GM13976 (cell line): ENCODE data around the gene MRGPRF.

Source experiments
- DNase-seq: peaks from one replicate; pipeline ENCODE4 v3.0.0; 2012; ENCODE audit warnings: low spot score
- in situ Hi-C: fragments of 300-500 bp; cut with MboI; formaldehyde crosslinking; loops from one replicate; pipeline ENCODE4 v1.12.0; 2022; ENCODE audit warnings: low sequenced_read_pairs, mixed read lengths, inconsistent platforms; ENCODE audit not compliant: unreplicated experiment
- TF ChIP-seq, protein P1 (sequence below): IDR thresholded peaks from 2 replicates; pipeline ENCODE4 v1.5.1; 2012; ENCODE audit warnings: borderline replicate concordance, mild to moderate bottlenecking; ENCODE audit not compliant: insufficient read depth; ENCODE audit errors: extremely low read depth, missing control alignments, control extremely low read depth

The MRGPRF gene

DNA sequence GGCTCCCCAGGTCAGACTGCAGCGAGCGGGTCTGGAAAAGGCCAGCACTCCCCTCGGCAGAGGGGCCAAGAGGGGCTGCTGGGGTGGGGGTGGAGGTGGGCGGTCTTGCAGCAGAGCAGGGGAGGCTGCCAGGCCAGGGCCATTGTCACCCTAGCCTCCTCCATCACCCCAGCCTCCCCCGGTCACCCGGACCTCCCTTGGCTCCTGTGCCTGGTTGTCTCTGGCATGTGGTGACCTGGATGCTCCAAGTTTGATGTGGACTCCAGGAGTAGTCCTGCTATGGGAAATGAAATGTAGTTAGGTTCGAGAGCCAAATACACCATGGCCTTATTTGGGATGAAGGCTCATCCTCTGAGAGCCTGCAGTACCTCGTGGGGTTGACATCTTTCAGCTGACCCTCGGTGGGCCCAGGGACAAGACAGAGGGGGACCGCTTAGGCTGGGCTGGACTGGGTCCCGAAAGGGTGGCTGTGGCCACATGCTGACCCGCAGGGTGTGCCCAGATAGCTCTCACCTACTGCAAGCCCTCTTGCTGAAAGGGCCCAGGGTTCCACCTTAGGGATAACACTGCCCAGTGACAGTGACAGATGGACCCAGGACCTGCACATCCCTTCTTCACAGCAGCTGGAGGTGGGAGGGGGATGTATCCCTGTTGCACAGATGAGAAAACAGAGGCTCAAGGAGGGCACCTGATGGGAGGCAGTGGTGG is 56.3 kb downstream of the MRGPRF start:
- peak; percentile 33 for DNase-seq
- in situ Hi-C loops = no loop called here
- TF ChIP-seq, protein P1, sequence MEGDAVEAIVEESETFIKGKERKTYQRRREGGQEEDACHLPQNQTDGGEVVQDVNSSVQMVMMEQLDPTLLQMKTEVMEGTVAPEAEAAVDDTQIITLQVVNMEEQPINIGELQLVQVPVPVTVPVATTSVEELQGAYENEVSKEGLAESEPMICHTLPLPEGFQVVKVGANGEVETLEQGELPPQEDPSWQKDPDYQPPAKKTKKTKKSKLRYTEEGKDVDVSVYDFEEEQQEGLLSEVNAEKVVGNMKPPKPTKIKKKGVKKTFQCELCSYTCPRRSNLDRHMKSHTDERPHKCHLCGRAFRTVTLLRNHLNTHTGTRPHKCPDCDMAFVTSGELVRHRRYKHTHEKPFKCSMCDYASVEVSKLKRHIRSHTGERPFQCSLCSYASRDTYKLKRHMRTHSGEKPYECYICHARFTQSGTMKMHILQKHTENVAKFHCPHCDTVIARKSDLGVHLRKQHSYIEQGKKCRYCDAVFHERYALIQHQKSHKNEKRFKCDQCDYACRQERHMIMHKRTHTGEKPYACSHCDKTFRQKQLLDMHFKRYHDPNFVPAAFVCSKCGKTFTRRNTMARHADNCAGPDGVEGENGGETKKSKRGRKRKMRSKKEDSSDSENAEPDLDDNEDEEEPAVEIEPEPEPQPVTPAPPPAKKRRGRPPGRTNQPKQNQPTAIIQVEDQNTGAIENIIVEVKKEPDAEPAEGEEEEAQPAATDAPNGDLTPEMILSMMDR = no peak

DNA sequence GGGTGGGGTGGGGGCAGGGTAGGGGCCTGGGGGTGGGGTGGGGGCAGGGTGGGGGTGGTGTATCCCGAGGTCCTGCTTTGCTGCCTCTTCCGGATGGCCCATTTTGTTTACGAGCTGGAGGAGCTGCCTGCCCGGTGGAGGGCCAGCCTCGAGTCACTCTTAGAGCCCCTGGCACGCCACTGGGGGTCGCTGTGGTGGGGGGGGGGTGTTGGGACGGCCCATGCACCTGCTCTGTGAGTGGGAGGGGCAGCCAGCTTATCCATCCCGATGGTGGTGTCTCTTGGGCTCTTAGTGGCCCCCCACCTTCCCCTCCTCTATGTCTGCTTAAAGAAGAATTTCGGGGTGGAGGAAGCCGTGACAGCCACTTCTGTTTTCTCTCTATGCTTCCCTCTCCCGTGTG is 56.9 kb downstream of the MRGPRF start:
- in situ Hi-C loops = no loop called here
- TF ChIP-seq, protein P1 = no peak
- peak; percentile 77 for DNase-seq

DNA sequence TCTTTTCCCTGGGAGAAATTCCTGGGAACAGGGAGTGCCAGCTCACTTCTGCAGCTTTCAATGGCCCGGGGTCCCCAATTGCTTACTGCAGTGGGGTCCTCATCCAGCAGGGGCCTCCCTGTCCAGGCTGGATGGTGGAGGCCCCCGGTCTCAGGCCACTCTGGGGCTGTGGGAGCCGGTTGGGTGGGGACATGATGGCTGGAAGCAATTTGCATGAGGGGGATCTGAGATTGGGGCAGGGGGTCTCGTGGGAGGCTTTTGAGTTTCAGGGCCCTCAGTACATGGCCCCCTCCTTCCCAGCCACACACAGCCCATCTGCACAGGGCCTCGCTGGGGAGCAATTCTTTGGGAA is 57.5 kb downstream of the MRGPRF start:
- TF ChIP-seq, protein P1 = no peak
- DNase-seq = peak; percentile 31
- in situ Hi-C loops = no loop called here

DNA sequence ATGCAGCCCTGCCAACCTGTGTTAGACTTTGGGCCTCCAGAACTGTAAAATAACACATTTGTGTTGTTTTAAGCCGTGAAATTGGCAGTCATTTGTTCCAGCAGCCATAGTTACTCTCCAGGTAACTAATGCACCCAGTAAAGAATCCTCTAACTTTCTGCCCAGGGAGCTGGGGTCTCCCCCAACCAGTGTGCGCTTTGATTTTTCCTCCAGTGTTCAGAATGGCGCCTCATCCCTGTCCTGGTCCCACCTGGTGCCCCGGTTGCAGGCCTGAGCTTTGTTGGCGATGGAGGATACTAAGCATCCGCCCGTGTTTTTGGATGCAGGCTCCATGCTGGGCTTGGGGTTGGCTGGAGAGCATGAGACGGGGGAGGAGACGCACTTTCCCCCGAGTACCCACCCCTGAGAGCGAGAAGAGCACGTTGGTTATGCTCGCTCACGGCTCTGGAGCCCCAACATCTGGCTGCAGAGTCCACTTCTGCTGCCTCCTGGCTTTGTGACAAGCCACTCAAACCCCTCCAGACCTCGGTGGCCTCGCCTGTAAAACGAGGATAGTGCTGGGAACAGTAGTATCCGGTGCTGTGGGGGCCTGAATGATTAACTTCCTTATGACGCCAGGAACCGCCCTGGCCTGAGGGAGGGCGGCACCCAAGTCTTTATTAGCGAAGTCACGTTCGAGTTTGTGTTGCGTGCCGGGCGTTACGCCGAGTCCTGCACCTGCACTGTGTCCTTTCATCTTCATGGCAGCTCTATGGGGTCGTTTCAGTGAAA is 58.0 kb downstream of the MRGPRF start:
- peak; percentile 42 for DNase-seq
- in situ Hi-C loops = no loop called here
- TF ChIP-seq, protein P1 = no peak
